CD14-positive monocyte (primary cell): ENCODE data around the gene JPH2. TPM values are rescaled to one million over a fixed set of nuclear protein-coding genes. Genes with fewer than 3 reads are reported as not detected.

Experiments used
- DNase-seq, 3 donors: peaks; one replicate each; pipeline ENCODE4 v3.0.0-alpha.2; 2011 to 2022
- H2AFZ ChIP-seq: 2 replicates; pipeline ENCODE4 v1.6.0; 2012; ENCODE audit warnings: mild to moderate bottlenecking, low read depth, low read length, inconsistent platforms; ENCODE audit not compliant: insufficient read depth, poor library complexity, severe bottlenecking
- H3K27ac ChIP-seq, 2 donors: 1 replicate in 1 of 2; 2 replicates in 1 of 2; pipeline ENCODE4 v1.5.1; 2012 to 2013; ENCODE audit warnings: low read length in 2 of 2, control low read depth in 1 of 2, inconsistent platforms in 1 of 2, low read depth in 1 of 2, mild to moderate bottlenecking in 1 of 2
- H3K27me3 ChIP-seq, 2 donors: one replicate each; pipeline versions ENCODE4 v1.6.0 to v1.6.1; 2011 to 2013; ENCODE audit warnings: low read length in 2 of 2; ENCODE audit not compliant: control insufficient read depth in 2 of 2, insufficient read depth in 2 of 2
- H3K36me3 ChIP-seq, 2 donors: replicated peaks in 1 of 2; 1 replicate in 1 of 2; 2 replicates in 1 of 2; pipeline versions ENCODE4 v1.5.1 to v1.6.1; 2012 to 2013; ENCODE audit warnings: low read length in 2 of 2, control low read depth in 1 of 2, inconsistent platforms in 1 of 2, mild to moderate bottlenecking in 1 of 2; ENCODE audit not compliant: insufficient read depth in 2 of 2, control insufficient read depth in 1 of 2
- H3K4me1 ChIP-seq, 2 donors: 1 replicate in 1 of 2; 2 replicates in 1 of 2; pipeline versions ENCODE4 v1.5.1 to v1.6.1; 2012 to 2013; ENCODE audit warnings: low read length in 2 of 2, control low read depth in 1 of 2, inconsistent platforms in 1 of 2, mild to moderate bottlenecking in 1 of 2, moderate library complexity in 1 of 2; ENCODE audit not compliant: insufficient read depth in 2 of 2, control insufficient read depth in 1 of 2
- H3K4me2 ChIP-seq: replicated peaks from 2 replicates; pipeline ENCODE3; 2012; ENCODE audit warnings: low read length, moderate library complexity, mild to moderate bottlenecking; ENCODE audit not compliant: poor library complexity, severe bottlenecking; ENCODE audit errors: extremely low read depth
- H3K4me3 ChIP-seq, 3 experiments: fragments of 200-600 bp in 1 of 3; sonication (generic) in 1 of 3; replicated peaks in 1 of 3; 1 replicate in 2 of 3; 2 replicates in 1 of 3; pipeline ENCODE4 v1.5.1; 2011 to 2013; ENCODE audit warnings: low read length in 3 of 3, mild to moderate bottlenecking in 3 of 3, control low read depth in 2 of 3, low read depth in 2 of 3, inconsistent platforms in 1 of 3, moderate library complexity in 1 of 3
- H3K79me2 ChIP-seq: 2 replicates; pipeline ENCODE4 v1.6.0; 2012; ENCODE audit warnings: mild to moderate bottlenecking, control low read depth, inconsistent platforms, low read length, moderate library complexity; ENCODE audit not compliant: insufficient read depth
- H3K9ac ChIP-seq: 2 replicates; pipeline ENCODE4 v1.6.0; 2017; ENCODE audit warnings: low read length, mild to moderate bottlenecking; ENCODE audit not compliant: insufficient read depth, poor library complexity, severe bottlenecking
- H3K9me3 ChIP-seq, 2 donors: replicated peaks in 1 of 2; 1 replicate in 1 of 2; 2 replicates in 1 of 2; pipeline versions ENCODE4 v1.5.1 to v1.6.1; 2012 to 2013; ENCODE audit warnings: low read length in 2 of 2, control low read depth in 1 of 2; ENCODE audit not compliant: control insufficient read depth in 1 of 2, insufficient read depth in 1 of 2
- H4K20me1 ChIP-seq: 2 replicates; pipeline ENCODE4 v1.6.0; 2012; ENCODE audit warnings: mild to moderate bottlenecking, low read length, control low read depth, moderate library complexity; ENCODE audit not compliant: insufficient read depth
- H3K27ac Mint-ChIP-seq, 7 donors: one replicate each; pipeline ENCODE4 v1.8.0; 2020; ENCODE audit warnings: mild to moderate bottlenecking in 7 of 7, mixed read lengths in 7 of 7, moderate library complexity in 6 of 7, inconsistent platforms in 2 of 7
- H3K27me3 Mint-ChIP-seq, 3 donors: one replicate each; pipeline ENCODE4 v1.8.0; 2021 to 2022; ENCODE audit warnings: low read depth in 3 of 3, mild to moderate bottlenecking in 3 of 3, mixed read lengths in 3 of 3, moderate library complexity in 3 of 3, inconsistent platforms in 1 of 3
- H3K36me3 Mint-ChIP-seq, 2 donors: one replicate each; pipeline ENCODE4 v1.8.0; 2020; ENCODE audit warnings: mixed read lengths in 2 of 2, inconsistent platforms in 1 of 2, mild to moderate bottlenecking in 1 of 2
- H3K4me1 Mint-ChIP-seq: one replicate; pipeline ENCODE4 v1.8.0; 2020; ENCODE audit warnings: mild to moderate bottlenecking, mixed read lengths
- H3K4me3 Mint-ChIP-seq, 2 donors: one replicate each; pipeline ENCODE4 v1.8.0; 2020; ENCODE audit warnings: mild to moderate bottlenecking in 2 of 2, mixed read lengths in 2 of 2, moderate library complexity in 1 of 2
- H3K9me3 Mint-ChIP-seq, 7 donors: one replicate each; pipeline ENCODE4 v1.8.0; 2020 to 2022; ENCODE audit warnings: mixed read lengths in 7 of 7, mild to moderate bottlenecking in 6 of 7, moderate library complexity in 6 of 7, inconsistent platforms in 2 of 7
- WGBS: methylation state at CpG from one replicate; pipeline ENCODE4 v1.1.5; 2013; ENCODE audit warnings: missing lambda C conversion rate; ENCODE audit not compliant: insufficient coverage; 5-methylcytosine and 5-hydroxymethylcytosine counted together
- intact Hi-C, 2 donors: fragments of 100-400 bp; cut with micrococcal nuclease; formaldehyde crosslinking; loops; one replicate each; pipeline versions ENCODE4 v1.15.0 to v1.15.1; 2023
- polyA plus RNA-seq, 3 donors: library from polyadenylated mRNA; depleted of rRNA in 1 of 3; unstranded in 2 of 3; stranded (reverse) in 1 of 3; fragments of 300-500 nt in 2 of 3; fragments of >200 nt in 1 of 3; fragmentation: Illumina TruSeq in 2 of 3; gene quantifications; 1 replicate in 2 of 3; 2 replicates in 1 of 3; pipeline ENCODE4 v1.2.3, GENCODE V29; 2012 to 2021
- TF ChIP-seq, protein P1 (sequence below): fragments of 200-600 bp; IDR thresholded peaks from one replicate; pipeline ENCODE4 v1.8.0; 2022; ENCODE audit warnings: antibody characterized with exemption, mild to moderate bottlenecking

JPH2 gene
- polyA plus RNA-seq, 3 donors = not detected

DNA sequence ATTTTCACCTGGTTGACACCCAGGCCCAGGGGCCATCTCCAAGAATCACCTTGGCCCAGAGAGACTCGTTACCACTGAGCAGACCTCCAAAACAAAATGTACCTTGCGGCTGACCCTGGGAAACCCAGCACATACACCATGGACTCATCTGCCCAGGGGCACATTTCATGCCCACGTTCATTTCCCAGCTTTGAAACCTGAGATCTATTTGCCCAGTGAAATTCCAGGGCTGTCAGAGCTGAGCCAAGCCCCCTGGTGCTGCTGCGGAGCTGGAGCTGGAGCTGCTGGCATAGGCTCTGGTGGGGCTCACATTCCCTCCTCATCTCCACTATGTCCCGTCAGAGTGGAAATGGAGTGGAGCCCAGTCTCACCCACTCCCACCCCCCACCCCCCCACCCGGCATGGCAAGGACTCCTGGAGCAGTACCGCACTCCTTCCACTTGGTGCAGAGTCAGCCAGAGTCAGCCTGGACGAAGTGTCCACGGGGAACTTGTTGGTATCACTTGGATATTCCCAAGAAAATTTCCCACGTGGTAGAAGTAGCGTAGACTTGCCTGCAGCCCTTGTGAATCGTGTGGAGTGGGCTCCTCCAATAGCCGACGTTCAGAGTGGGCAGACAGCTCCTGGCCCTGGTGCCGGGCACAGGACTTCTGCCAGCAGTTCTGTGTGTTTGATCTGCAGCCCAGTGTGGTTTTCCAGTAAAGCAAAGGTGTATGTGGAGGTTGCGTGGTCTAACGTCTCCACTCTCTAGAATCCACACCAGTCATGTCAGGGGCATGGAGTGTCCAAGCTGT, 41.7 kb upstream of the JPH2 start:
- H3K4me2 ChIP-seq = no peak overlapping the region
- no peak overlapping the region for H2AFZ ChIP-seq
- intact Hi-C loops = no loop called here
- 87% methylated on average over 10 of the region's 17 CpGs for WGBS
- H3K36me3 ChIP-seq = no peaks in the 10 kb centered on the region
- H3K79me2 ChIP-seq = no peaks in the 10 kb centered on the region
- no peak overlapping the region for H3K27ac ChIP-seq
- peaks cover 0 to 1% (median 0%) of the 10 kb centered on the region in 7 donors for H3K9me3 Mint-ChIP-seq
- H3K4me3 Mint-ChIP-seq = no peak overlapping the region
- no peaks in the 10 kb centered on the region for H3K4me1 Mint-ChIP-seq
- H3K4me3 ChIP-seq = no peak overlapping the region
- no peaks in the 10 kb centered on the region for H3K36me3 Mint-ChIP-seq
- H3K27me3 Mint-ChIP-seq = peaks cover 0 to 3% (median 0%) of the 10 kb centered on the region in 3 donors
- H3K9ac ChIP-seq = no peak overlapping the region
- no peak overlapping the region for H3K27ac Mint-ChIP-seq
- H3K9me3 ChIP-seq = no peaks in the 10 kb centered on the region
- no peak for DNase-seq
- TF ChIP-seq, protein P1, sequence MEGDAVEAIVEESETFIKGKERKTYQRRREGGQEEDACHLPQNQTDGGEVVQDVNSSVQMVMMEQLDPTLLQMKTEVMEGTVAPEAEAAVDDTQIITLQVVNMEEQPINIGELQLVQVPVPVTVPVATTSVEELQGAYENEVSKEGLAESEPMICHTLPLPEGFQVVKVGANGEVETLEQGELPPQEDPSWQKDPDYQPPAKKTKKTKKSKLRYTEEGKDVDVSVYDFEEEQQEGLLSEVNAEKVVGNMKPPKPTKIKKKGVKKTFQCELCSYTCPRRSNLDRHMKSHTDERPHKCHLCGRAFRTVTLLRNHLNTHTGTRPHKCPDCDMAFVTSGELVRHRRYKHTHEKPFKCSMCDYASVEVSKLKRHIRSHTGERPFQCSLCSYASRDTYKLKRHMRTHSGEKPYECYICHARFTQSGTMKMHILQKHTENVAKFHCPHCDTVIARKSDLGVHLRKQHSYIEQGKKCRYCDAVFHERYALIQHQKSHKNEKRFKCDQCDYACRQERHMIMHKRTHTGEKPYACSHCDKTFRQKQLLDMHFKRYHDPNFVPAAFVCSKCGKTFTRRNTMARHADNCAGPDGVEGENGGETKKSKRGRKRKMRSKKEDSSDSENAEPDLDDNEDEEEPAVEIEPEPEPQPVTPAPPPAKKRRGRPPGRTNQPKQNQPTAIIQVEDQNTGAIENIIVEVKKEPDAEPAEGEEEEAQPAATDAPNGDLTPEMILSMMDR = no peak
- H4K20me1 ChIP-seq = no peaks in the 10 kb centered on the region
- H3K27me3 ChIP-seq = no peaks in the 10 kb centered on the region
- H3K4me1 ChIP-seq = no peaks in the 10 kb centered on the region

DNA sequence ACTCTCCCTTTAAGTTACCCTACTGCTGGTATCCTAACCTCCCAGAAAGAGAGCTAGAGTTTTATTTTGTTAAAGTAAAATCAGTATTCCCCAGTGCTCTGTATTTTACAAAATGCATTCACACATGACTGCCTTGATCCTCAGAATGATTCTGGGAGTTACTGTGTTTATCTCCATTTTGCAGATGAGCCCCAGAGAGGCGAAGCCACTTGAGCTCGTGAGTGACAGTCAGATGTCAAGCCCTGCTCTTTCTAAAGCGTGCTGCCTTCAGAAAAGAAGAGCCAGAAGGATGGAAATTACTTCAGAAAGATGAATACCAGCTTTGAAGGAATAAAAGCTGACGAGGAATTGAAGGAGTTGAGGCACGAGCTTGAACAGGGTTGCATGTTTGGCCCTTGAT, 37.6 kb upstream of the JPH2 start:
- Histone ChIP-seq H2AFZ (no peak overlapping the region), H3K4me1 (no peaks in the 10 kb centered on the region), H4K20me1 (no peaks in the 10 kb centered on the region), H3K4me3 (no peak overlapping the region), H3K9ac (no peak overlapping the region), H3K4me2 (no peak overlapping the region), H3K36me3 (no peaks in the 10 kb centered on the region), H3K79me2 (no peaks in the 10 kb centered on the region), H3K9me3 (no peaks in the 10 kb centered on the region), H3K27ac (no peak overlapping the region), H3K27me3 (no peaks in the 10 kb centered on the region)
- Mint-ChIP-seq H3K27me3 (peaks cover 0 to 2% (median under 1%) of the 10 kb centered on the region in 3 donors), H3K4me3 (no peak overlapping the region), H3K36me3 (no peaks in the 10 kb centered on the region), H3K4me1 (no peaks in the 10 kb centered on the region), H3K27ac (no peak overlapping the region), H3K9me3 (peaks cover 0 to 1% (median 0%) of the 10 kb centered on the region in 7 donors)
- intact Hi-C loops = no loop called here
- TF ChIP-seq, protein P1 = no peak
- WGBS = 89% methylated on average over 5 of the region's 5 CpGs
- DNase-seq = no peak
